ENCODE results near the gene HSD3B7. TPM values are rescaled to one million over a fixed set of nuclear protein-coding genes. Genes with fewer than 3 reads are reported as not detected.

HSD3B7 gene
- total RNA-seq, 1 donor from 2014 or later: 8.2 TPM

GRCh38 chr16:30992931-30993816 lies 8.2 kb downstream of the HSD3B7 start:
- Histone ChIP-seq H3K36me3 (ENCODE audit: control insufficient read depth, insufficient read depth, low read length) (no peaks in the 10 kb centered on the region), H3K4me3 (ENCODE audit: low read depth, low read length) (no peak overlapping the region), H3K27me3 (ENCODE audit: control insufficient read depth, insufficient read depth, low read length) (no peaks in the 10 kb centered on the region)
- FAIRE-seq (no peak), DNase-seq (ENCODE audit: low read depth) (no peak)
- no peak for TF ChIP-seq CTCF (IDR thresholded peaks at IDR 0.05; ENCODE audit: insufficient read depth, low read length, severe bottlenecking)

GRCh38 chr16:30995927-30996323 lies 10.9 kb downstream of the HSD3B7 start:
- H3K27me3 ChIP-seq (ENCODE audit: control insufficient read depth, insufficient read depth, low read length): no peaks in the 10 kb centered on the region
- no peak for DNase-seq (ENCODE audit: low read depth)
- H3K4me3 ChIP-seq (ENCODE audit: low read depth, low read length): no peak overlapping the region
- TF ChIP-seq CTCF (IDR thresholded peaks at IDR 0.05; ENCODE audit: insufficient read depth, low read length, severe bottlenecking): no peak
- no peaks in the 10 kb centered on the region for H3K36me3 ChIP-seq (ENCODE audit: control insufficient read depth, insufficient read depth, low read length)
- no peak for FAIRE-seq

GRCh38 chr16:30996324-30996984 lies 11.4 kb downstream of the HSD3B7 start:
- Histone ChIP-seq H3K27me3 (ENCODE audit: control insufficient read depth, insufficient read depth, low read length) (no peaks in the 10 kb centered on the region), H3K4me3 (ENCODE audit: low read depth, low read length) (peak overlapping the region; percentile 49), H3K36me3 (ENCODE audit: control insufficient read depth, insufficient read depth, low read length) (no peaks in the 10 kb centered on the region)
- FAIRE-seq (no peak), DNase-seq (ENCODE audit: low read depth) (peak; percentile 13)
- TF ChIP-seq CTCF (IDR thresholded peaks at IDR 0.05; ENCODE audit: insufficient read depth, low read length, severe bottlenecking): no peak

GRCh38 chr16:30996985-30997724 lies 12.1 kb downstream of the HSD3B7 start:
- no peak for FAIRE-seq
- DNase-seq (ENCODE audit: low read depth): peak; percentile 55

More at GRCh38 chr16:30996985-30997724, 12.1 kb downstream of the HSD3B7 start:
- Histone ChIP-seq H3K36me3 (ENCODE audit: control insufficient read depth, insufficient read depth, low read length) (no peaks in the 10 kb centered on the region), H3K27me3 (ENCODE audit: control insufficient read depth, insufficient read depth, low read length) (no peaks in the 10 kb centered on the region), H3K4me3 (ENCODE audit: low read depth, low read length) (peak overlapping the region; percentile 49)
- TF ChIP-seq CTCF (IDR thresholded peaks at IDR 0.05; ENCODE audit: insufficient read depth, low read length, severe bottlenecking): no peak

All from bronchial epithelial cell (primary cell).